CD4-positive, alpha-beta T cell treated with Interleukin-1 beta for 1 hour (primary cell): Measurements from ENCODE around the gene DYNC1LI1.

ENCODE experiments used
- DNase-seq, 2 donors: peaks; one replicate each; pipeline ENCODE4 v3.0.0-alpha.2; 2020 to 2022

Gene DYNC1LI1

DNA sequence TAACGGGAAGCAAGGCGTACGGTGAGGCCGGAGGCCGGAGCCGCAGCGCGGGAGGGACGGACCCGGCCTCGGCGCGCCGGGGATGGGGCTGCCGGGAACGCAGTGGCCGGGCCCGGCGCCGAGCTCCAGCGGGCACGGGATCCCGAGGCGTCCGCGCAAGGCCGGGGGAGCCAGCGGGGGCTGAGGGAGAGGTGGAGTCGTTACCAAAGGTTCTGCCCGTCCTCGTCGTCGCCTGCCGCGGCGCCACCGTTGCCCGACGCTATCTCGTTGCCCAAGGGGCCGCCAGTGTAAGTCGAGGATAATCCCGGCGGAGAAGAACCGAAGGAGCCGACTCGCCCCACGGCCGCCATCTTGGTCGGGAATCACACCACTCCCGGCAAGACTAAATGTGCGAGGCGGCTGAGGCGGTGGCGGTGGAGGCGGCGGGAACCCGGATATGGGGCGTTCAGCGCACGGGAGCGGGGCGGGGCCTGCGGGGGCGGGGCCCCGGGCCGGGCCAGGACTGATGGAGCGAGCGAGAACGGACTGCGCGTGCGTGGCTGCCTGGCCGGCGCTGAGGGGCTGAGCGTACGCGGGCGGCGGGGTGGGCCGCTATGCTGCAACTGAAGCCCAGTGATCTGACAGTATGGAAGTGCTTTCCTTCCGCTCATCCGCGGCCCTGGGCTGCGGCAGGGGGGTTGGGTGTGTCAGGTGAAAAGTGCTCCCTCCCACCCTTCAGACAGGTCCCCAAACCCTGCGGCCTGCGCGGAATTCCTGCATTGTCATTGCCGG lies at the start of gene DYNC1LI1:
Gene DYNC1LI1, minus strand, starts transcription at position 438 of the 771 bp plus-strand sequence. Its CDS starts 88 bp downstream, at position 350.
- DNase-seq: peak; percentile 93

DNA sequence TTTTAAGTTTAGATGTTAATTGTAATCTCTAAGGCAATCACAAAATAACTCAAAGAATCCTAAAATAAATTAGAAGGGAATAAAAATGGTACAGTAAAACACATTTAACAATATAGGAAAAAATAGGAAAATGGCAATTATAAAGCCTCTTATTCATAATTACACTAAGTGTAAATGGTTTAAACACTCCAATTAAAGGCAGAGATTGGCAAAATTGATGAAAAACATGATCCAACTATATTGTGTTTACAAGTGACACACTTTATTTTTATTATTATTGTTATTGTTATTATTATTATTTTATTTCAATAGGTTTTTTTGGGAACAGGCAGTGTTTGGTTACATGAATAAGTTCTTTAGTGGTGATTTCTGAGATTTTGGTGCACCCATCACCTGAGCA lies 48.7 kb upstream of the DYNC1LI1 start:
- no peak for DNase-seq

DNA sequence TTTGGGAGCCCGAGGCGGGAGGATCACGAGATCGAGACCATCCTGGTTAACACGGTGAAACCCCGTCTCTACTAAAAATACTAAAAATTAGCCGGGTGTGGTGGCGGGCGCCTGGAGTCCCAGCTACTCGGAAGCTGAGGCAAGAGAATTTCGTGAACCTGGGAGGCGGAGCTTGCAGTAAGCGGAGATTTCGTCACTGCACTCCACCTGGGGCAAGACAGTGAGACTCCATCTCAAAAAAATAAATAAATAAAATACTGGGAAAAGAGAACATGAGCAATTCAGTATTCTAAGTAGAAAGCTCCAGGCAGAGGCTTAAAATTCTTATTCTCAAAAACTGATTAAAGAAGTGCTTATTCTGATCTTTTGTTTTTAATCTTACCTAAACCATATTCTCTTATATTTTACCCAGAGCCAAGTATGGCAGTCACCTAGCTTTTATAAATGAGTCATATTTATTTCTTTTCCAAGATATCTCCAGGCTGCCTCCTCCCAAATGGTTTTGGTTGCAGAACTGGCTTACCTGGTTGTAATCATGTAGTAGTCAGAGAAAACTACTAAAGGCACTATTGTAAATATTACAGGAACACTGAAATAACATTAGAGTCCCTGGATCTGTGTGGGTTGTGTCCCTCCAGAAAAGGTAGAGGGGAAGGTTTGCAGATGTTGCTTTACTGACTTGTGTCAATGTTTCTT lies 45.8 kb upstream of the DYNC1LI1 start:
- no peak for DNase-seq

DNA sequence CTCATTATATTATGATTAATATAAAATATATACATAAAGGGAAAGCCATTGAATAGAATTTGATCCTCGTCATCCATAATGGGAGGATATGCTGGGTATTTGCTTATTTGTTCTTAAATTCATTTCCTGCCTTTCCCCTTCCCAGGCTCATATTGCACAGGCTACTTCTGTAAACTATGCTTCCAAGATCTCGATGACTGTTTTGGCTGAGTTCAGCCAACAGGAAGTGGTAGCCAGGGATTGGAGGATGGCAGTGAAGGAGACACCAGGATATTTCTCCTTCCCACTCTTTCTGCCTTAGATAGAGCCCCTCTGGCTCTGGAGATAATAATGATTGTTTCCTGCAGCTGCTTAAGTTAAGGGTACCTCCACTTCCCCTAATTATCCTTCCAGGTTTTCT lies 44.3 kb upstream of the DYNC1LI1 start:
- no peak for DNase-seq

DNA sequence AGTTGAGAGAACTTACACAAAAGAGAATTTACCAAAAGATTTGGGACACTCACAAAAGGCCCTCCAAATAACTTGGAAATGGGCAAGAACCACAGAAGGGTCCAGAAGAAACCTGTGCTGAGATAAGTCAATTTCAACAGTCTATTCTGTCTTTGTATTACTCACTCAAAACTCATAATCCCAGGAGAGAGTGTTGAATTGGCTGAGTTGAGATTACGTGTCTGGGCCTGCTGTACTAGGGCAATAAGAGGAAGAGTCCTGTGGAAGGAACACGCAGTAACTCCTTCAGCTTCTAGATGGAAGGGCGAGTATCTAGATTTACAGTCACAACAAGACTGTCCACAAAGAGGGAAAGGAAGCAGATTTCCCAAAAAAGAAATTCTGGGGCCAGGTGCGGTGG lies 42.5 kb upstream of the DYNC1LI1 start:
- no peak for DNase-seq

DNA sequence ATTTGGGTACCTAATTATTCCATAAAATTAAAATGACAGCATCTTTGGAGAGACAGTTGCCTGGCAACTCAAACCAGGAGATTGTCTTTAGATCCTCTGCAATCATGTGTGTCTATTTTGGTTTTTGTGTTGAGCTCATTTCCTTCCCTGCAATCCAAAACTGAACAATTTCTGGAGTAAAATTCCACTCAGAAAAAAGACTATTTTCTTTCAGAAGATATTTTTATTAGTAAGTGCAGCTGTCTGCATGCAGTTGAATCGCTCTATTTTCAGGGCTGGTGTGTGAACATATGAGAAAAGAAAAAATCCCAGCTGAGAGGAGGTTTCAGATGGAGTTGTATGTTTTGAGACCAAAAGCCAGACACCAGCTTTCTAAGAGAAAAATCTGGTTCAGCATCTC lies 41.9 kb upstream of the DYNC1LI1 start:
- no peak for DNase-seq

DNA sequence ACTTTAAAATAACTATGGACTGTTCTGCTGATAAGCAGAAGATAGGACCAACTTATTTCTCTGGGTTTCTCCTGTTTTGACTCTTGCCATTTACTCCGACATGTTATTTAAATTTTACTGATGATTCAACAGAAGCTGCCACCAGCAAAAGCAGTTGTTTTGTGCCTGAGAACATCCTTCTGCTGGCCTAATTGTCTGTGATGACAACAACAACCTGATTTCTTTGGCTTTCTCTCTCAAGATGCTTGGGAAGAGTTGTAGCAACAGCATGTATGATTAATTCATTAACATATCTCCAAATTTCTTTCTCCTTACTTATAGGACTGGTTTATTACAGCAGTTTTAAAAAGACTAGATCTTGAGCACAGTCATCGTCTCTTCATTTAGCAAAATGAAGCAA lies 36.9 kb upstream of the DYNC1LI1 start:
- DNase-seq: no peak

DNA sequence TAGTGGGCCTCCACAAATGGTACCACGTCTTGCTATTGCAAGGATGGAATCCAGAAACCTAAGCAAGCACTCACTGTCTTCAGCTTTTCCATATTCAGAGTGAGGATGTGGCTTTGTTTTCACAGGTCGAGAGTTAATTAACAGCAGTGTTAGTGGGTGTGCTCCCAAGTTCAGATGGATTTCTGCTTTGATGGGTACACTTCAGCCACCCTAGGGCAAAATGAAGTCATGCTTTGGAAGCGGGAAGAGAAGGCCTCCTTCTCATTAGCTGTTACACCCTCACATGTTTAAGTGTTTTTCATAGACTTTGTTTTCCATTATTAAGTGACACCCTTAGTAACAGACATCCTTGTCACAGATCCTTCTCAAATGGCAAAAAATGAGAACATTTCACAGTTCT lies 36.3 kb upstream of the DYNC1LI1 start:
- DNase-seq: no peak

DNA sequence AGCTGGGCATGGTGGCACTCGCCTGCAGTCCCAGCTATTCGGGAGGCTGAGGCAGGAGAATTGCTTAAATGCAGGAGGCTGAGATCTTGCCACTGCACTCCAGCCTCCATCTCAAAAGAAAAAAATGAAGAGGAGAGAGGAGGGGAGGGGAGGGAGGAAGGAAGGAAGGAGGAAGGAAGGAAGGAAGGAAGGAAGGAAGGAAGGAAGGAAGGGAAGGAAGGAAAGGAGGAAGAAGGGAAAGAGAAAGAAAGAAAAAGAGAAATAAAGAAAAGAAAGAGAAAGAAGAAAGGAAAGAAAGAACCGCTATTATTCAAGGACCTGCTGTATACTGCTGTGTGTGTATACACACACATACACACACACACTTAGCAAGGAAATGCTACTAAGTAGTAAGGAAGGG lies 35.6 kb upstream of the DYNC1LI1 start:
- no peak for DNase-seq

DNA sequence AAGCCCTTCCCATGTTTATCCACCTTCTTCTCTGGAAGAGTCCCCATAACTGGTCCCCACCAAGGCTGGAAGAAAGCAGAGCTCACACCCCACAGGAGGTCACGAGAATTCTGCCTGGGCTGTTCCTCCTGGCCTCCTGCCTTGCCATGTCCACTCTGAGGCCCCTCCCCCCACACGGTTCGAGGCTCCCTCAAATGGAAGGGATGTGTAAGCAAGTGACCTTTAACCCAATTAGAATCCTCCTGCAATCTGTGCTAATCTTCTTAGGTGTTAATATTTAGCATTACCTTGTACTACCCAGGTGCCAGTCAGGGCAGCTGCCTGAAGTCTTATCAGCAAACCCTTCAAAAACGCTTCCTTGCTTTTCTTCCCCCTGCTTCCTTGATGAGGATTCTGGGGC lies 32.4 kb upstream of the DYNC1LI1 start:
- DNase-seq: no peak

DNA sequence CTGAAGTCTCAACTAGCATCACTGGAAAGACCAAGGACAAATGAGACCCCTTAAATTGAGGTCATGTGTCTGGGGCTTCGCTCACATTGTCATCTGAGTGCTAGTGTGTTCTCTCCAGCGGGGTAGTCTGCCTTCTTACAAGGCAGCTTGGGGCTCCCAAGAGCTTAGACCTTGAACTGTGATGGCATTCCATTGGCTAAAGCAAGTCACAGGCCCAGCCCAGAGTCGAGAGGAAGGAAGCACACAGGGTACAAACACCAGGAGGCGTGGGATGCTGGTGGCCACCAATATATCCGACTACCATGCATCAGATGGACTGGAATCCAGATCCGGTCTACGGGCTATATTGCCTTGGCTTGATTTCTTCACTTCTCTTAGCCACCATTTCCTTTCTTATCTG lies 31.5 kb upstream of the DYNC1LI1 start:
- DNase-seq: no peak

DNA sequence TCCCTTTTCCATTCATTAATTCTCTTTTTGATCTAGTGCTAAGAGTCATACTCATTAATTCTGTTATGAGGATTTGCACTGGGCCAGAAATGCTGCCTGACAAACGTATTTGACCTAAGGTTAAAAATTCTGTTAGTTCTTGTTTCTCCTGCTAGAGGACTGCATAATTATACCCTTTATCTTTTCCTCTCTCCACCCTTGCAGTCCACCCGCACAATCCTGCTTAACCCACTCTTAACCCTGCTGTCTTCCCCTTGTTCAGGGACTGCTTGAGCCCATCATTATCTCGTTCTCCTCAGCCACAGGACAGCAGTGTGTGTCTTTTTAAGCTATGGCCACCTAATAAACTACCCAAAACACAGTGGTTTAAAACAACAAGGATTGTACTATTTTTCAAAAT lies 31.1 kb upstream of the DYNC1LI1 start:
- DNase-seq: no peak

DNA sequence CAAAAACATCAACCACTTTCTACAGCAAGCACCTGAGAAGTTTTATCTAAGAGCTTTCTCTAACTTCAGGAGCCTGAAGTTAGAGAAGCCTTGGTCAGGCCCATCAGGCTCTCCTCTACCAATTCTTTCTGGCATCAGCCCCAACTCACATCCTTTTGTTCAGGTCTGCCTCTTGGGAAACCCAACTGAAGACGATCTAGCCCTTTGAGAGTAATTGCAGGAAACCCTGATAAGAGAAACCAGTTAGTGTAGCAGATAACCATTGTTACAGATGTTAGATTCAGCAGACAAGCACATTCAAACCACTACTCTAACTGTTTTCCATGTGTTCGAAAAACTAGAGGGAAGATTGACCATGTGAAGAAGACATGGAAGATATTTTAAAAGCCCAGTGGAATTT lies 27.0 kb upstream of the DYNC1LI1 start:
- DNase-seq: no peak

DNA sequence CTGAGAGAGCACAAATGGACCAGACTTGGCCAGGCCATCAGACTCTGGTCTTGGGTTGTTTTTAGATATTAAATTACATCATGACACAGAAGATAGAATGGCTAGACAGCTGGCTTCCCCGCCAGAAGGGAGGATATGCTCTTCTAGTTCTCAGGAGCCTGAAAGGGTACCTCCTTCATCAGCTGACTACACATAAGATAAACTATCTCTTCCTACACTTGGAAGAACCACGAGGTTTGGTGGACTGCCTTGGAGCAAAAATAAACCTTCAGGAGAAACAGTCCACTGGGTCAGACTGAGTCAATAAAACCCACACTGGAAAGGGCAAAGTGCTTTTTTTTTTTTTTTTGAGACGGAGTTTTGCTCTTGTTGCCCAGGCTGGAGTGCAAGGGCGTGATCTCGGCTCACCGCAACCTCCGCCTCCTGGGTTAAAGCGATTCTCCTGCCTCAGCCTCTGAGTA lies 26.3 kb upstream of the DYNC1LI1 start:
- no peak for DNase-seq

DNA sequence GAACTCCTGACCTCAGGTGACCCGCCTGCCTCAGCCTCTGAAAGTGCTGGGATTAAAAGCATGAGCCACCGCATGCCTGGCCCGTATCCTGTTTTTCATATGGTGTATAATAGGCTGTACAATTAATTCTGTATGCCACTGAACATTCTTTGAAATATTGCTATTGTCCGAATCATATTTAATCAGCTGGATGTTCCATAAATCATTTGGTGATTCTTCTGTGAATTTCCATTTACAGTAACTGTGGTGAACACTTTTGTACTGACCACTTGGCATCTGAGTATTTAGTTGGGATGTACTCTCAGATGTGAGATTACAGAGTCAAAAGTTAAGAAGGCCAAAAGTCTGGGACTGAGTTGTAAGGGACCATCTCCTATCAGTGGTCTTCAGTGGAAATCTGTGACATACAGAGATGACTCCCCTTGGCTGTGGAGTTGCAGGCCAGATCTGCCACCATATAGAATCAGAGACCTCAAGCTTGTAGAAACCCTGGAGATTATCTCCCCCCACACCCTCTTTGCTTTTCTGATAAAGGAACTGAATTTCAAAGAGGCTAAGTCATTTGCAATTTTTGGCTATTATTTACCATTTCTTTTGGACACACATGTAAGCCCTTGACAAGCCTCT lies 25.7 kb upstream of the DYNC1LI1 start:
- DNase-seq: no peak

DNA sequence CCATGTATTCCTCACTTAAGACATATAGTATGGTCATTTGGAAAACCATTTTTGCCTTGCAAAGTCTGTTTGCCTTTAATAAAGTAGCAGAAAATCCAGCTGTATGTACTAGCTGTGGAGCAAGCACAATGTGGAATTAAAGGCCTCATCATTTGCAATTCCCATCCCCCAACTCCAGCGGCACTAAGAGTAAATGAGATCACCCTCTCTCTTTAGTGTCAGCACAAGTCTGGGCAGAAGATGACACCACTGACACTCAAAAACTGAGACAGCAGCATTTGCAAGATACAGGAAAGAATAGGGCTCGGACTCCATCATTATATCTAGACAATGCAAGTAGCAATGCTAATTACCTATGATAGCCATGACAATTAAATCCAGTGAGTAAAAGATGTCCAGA lies 24.7 kb upstream of the DYNC1LI1 start:
- no peak for DNase-seq

DNA sequence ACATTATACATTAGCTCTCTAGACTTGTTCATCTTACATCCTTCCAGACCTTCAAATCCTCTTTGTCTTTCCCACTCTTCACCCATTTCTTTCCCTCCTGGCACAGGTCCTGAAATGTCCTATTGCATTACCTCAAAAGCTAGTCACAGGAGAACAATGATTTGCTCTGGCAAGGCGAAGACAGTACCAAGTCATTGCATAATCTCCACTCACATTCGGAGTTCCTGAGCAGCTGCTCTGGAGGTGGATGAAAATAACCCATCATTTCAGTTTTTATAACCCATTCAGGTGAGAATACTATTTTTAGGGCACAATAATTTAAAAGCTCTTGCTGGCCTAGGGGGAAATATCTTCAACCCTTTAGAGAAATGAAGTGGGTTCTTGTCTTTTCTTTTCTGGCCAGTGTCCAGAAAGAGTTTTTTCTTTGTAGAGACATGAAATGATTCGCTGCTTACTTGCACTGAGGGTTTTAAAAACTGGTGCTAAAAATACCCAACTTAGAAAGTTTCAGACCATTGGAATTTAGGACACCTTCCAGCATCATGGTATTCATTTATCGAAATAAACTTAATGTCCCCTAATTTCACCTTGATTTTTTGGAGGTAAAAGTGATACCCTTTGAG lies 23.4 kb upstream of the DYNC1LI1 start:
- DNase-seq: no peak

DNA sequence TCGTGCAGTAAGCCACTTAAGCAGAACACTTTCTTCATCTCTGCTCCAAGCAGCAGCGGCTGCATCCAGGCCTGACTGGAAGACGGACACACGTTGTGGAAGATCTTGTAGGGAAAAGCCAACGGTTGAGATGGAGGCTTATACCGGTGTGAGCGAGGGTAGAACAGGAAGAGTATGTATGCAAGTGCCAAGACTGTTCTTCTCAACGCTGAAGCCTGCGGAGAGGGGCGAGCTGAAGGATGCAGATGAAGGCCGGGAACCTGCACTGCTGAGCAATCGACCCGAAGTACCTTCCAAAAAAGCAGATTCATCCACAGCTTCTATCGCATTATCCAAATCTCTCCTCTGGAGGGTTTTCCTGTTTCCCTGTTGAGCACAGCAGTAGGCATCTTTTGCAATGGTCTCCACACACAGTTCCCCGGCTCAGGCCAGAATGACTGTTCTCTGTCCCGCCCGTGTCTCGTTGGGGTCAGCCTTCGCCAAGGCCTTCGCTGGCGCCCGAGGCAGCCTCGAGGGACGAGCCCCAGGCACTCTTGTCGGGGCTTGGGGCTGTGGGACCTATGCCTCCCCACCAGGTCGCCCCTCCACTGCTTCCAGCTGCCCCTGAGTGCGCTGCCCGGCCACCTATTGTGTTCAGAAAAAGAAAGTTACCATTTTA lies 22.2 kb upstream of the DYNC1LI1 start:
- no peak for DNase-seq

DNA sequence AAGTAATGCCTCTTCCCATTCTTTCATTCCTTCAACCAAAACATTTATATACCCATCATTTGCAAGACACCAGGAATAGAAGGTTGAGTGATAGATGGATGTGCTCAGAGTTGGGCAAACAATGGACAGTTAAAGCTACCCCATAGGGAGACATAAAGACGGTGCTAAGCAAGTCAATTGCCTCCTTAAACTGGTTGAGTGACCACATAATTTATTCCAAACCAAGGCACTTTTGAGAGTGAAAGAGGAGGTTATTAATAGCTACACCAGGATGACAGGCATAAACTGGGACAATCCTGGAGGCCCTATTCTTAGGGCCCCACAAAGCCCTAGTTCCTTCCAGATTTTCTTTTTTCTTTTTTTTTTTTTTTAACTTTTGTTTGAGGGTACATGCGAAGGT lies 21.4 kb upstream of the DYNC1LI1 start:
- no peak for DNase-seq

DNA sequence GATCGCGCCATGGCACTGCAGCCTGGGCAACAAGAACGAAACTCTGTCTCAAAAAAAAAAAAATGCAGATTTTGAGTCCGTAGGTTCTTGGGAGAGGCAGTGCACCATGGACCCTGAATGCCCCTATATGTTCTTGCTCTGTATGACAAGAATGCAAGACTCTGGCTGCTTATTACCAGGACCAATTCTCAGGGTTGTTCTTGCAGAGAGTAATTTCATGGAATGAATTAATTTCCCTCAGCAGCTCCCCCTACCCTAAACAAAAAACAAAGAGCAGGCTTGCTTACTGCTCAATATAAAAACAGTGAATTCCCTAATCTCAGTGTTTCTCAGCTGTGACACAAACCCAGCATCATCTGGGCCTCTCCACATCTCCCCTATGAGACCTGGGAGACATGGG lies 20.5 kb upstream of the DYNC1LI1 start:
- no peak for DNase-seq

DNA sequence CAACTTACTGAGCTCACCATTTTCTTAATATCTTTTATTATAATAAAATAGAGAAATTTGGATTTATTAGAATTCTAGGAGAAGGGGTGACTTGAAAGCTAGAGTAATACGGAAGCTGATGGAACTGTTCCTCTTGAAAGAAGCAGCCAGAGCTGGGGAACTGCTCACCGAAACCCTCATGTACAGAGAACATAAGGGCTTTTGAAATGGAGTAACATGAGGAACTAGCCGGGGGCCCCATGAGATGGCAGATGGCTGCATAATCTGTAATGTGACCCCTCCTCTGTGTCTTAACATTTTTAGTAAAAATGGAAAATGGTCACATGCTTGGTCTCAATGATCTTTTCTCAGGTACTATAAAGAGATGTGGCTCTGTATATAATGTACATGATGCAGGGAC lies 15.7 kb upstream of the DYNC1LI1 start:
- DNase-seq: no peak

DNA sequence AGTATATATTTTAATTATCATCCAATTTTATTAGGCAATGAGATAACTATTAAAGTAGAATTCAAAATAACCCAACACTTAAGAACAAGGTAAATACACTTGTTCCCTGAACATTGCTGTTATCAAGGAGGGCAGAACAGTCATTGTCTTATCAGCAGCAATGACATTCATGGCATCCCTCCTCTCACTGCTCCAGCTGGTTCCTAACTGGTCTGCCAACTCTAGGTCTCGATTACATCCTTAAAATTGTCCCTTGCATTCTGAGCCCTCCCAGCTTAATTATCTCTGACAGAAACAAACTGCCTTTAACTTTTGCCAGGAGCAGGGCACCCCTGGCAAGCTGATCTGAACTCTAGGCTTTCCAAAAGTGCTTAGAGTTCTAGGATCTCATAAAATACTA lies 14.0 kb upstream of the DYNC1LI1 start:
- DNase-seq: no peak

DNA sequence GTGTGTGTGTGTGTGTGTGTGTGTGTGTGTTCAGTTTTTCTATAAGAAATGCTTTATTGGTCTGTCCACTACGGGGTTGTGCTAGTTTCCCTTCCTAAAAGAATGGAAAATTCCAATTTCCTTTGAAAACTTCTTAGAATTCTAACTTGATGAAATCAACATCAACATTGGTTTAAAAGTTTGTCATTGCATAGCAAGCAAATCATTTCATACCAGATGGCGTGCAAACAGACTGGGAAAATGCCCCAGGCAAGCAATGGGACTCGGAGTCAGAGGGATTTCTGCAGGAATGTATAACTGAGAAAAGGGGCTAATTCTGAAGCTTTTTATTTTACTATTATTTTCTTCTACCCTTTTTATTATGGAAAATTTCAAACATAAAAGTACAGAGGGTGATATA lies 13.1 kb upstream of the DYNC1LI1 start:
- no peak for DNase-seq
